ENCODE measurements around the gene ZBTB5. TPM values are rescaled to one million over a fixed set of nuclear protein-coding genes. Genes with fewer than 3 reads are reported as not detected.
"Not testable (repeated sequence)": the region's sequence is repeated elsewhere in the genome, so short reads cannot be mapped to it uniquely, and the experiment has no call there.

The ZBTB5 gene
- total and polyA plus RNA-seq, 2 experiments from 2014 or later, result 1.8 to 8.3 TPM

DNA sequence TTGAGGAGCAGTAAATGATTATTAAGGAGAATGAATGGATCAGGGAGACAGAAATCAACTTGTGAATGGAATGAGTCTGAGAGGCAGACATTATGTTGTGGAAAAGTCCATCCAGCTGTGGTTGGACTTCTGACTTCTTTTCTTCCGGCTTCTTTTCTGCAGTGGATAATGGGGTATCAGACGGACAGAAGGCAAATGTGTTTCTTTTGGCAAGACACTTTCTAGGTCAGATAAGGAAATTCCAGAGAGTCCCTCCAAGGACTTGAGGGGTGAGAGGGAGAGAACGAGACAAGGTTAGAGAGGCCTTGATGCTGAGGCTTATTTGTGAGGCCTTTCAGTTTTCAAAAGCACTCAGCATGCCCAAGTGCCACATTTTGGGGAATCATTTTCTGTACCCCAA is 59.9 kb downstream of the ZBTB5 start:
- H3K9me2 ChIP-seq (ENCODE audit: insufficient read depth), result no peaks in the 10 kb centered on the region
- no peak overlapping the region for H3K4me2 ChIP-seq (ENCODE audit: unreplicated experiment)
- 68 to 72% methylated on average over 3 of the region's 3 CpGs for WGBS, 2 experiments (ENCODE audit: low coverage in 1 of 2, low lambda C conversion rate in 2 of 2, missing lambda C conversion rate in 2 of 2)
- no peaks in the 10 kb centered on the region; the same call in 1 of the 2 replicates for H3K27me3 ChIP-seq (replicated peaks; ENCODE audit: insufficient read depth)
- in situ Hi-C loops (cut with MboI), result no loop called here
- no peak overlapping the region for H2AFZ ChIP-seq
- H3K4me3 ChIP-seq, result no peak overlapping the region
- H3K9ac ChIP-seq, result no peak overlapping the region
- TF ChIP-seq EZH2phosphoT487 (IDR thresholded peaks at IDR 0.05; ENCODE audit: insufficient read depth, low read depth), result no peak
- DNase-seq, result no peak
- H3K27ac ChIP-seq, result no peak overlapping the region
- H3K4me1 ChIP-seq (ENCODE audit: insufficient read depth), result no peaks in the 10 kb centered on the region
- no peaks in the 10 kb centered on the region for H3K36me3 ChIP-seq (ENCODE audit: low read depth)
- no peaks in the 10 kb centered on the region for H3F3A ChIP-seq (ENCODE audit: insufficient read depth)
- no peaks in the 10 kb centered on the region for H4K20me1 ChIP-seq (ENCODE audit: insufficient read depth)
- H3K79me2 ChIP-seq (ENCODE audit: insufficient read depth), result no peaks in the 10 kb centered on the region
- no peaks in the 10 kb centered on the region for H3K9me3 ChIP-seq (ENCODE audit: low read depth)

DNA sequence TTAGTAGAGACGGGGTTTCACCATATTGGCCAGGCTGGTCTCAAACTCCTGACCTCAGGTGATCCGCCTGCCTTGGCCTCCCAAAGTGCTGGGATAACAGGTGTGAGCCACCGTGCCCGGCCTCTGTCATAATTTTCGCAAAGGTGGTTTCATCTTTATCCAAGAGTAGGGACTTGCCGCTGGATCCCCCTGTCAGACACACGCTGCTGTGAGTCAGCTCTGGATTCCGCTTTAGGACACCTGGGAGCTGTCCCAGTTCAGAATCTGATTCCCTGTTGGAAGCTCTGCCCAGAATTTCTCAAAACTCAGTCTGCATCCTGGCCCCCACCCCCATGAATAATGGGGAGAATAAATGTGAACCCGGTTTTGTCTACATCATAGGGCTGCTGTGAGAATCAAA is 60.7 kb downstream of the ZBTB5 start:
- DNase-seq, result no peak

DNA sequence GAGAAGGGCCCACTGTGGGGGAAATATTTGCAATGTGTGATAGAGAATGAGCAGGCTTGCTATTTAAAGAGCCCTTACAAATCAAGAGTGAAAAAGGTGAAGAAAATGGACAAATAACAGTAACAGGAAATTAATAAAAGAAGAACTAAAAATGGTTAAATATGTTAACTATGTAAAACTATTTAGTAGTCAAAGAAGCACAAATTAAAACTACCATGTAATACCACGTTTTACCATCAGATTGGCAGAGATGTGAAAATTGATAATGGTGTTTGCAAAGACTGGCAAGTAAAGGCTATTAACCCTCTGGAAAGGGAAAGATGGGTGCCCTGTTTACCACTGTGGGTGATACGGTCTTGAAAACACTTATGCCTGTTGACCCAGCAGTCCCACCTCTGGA is 65.9 kb downstream of the ZBTB5 start:
- Histone ChIP-seq H4K20me1 (ENCODE audit: insufficient read depth) (no peaks in the 10 kb centered on the region), H3K27ac (no peak overlapping the region), H3K4me1 (ENCODE audit: insufficient read depth) (no peaks in the 10 kb centered on the region), H3K9me2 (ENCODE audit: insufficient read depth) (no peaks in the 10 kb centered on the region), H2AFZ (no peak overlapping the region), H3F3A (ENCODE audit: insufficient read depth) (no peaks in the 10 kb centered on the region), H3K4me2 (ENCODE audit: unreplicated experiment) (no peak overlapping the region), H3K36me3 (ENCODE audit: low read depth) (no peaks in the 10 kb centered on the region), H3K79me2 (ENCODE audit: insufficient read depth) (no peaks in the 10 kb centered on the region), H3K9me3 (ENCODE audit: low read depth) (no peaks in the 10 kb centered on the region), H3K9ac (no peak overlapping the region), H3K4me3 (no peak overlapping the region), H3K27me3 (replicated peaks; ENCODE audit: insufficient read depth) (no peaks in the 10 kb centered on the region)
- in situ Hi-C loops (cut with MboI), result no loop called here
- WGBS, 2 experiments (ENCODE audit: low coverage in 1 of 2, low lambda C conversion rate in 2 of 2, missing lambda C conversion rate in 2 of 2), result 38 to 44% methylated on average over 2 of the region's 2 CpGs
- no peak for TF ChIP-seq EZH2 (IDR thresholded peaks at IDR 0.05; ENCODE audit: insufficient read depth, poor library complexity, severe bottlenecking)
- no peak for TF ChIP-seq EZH2phosphoT487 (IDR thresholded peaks at IDR 0.05; ENCODE audit: insufficient read depth, low read depth)
- DNase-seq, result no peak

More for the DNA sequence above, 60.7 kb downstream of the ZBTB5 start:
- no peaks in the 10 kb centered on the region; the same call in 1 of the 2 replicates for H3K27me3 ChIP-seq (replicated peaks; ENCODE audit: insufficient read depth)
- H2AFZ ChIP-seq, result no peak overlapping the region
- in situ Hi-C loops (cut with MboI), result no loop called here
- H3K4me3 ChIP-seq, result no peak overlapping the region
- no peaks in the 10 kb centered on the region for H3K9me3 ChIP-seq (ENCODE audit: low read depth)
- no peaks in the 10 kb centered on the region for H3K9me2 ChIP-seq (ENCODE audit: insufficient read depth)
- no peak overlapping the region for H3K4me2 ChIP-seq (ENCODE audit: unreplicated experiment)
- no peaks in the 10 kb centered on the region for H3K79me2 ChIP-seq (ENCODE audit: insufficient read depth)
- TF ChIP-seq EZH2phosphoT487 (IDR thresholded peaks at IDR 0.05; ENCODE audit: insufficient read depth, low read depth), result no peak
- no peak for TF ChIP-seq EZH2 (IDR thresholded peaks at IDR 0.05; ENCODE audit: insufficient read depth, poor library complexity, severe bottlenecking)
- H3F3A ChIP-seq (ENCODE audit: insufficient read depth), result no peaks in the 10 kb centered on the region
- no peaks in the 10 kb centered on the region for H3K36me3 ChIP-seq (ENCODE audit: low read depth)
- no peaks in the 10 kb centered on the region for H4K20me1 ChIP-seq (ENCODE audit: insufficient read depth)
- 71 to 73% methylated on average over 9 of the region's 9 CpGs for WGBS, 2 experiments (ENCODE audit: low coverage in 1 of 2, low lambda C conversion rate in 2 of 2, missing lambda C conversion rate in 2 of 2)
- H3K9ac ChIP-seq, result no peak overlapping the region
- no peaks in the 10 kb centered on the region for H3K4me1 ChIP-seq (ENCODE audit: insufficient read depth)
- no peak overlapping the region for H3K27ac ChIP-seq

DNA sequence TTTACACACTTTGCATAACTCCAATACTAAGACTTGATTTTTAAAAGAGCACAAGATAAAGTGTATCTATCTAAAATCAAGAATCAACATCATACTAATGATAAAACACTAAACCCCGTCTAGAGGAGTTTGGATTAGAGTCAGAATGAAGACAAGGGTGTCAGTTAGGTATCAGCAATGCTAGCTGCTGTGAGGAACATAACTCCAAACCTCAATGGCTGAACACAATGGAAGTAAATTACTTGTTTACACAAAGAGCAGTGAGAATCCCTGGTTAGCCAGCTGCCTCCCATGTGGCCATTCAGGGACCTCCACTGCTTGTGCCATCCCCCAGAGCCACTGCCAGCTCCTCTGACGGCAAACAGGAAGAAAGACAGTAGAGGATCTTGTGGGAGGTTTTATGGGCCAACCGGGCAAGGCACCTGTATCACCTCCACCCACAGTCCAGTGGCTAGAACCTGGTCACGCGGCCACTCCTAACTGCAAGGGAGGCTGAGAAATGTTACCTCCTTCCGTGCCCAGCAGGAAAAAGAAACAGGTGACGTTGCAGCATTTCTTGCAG is 66.7 kb downstream of the ZBTB5 start:
- H3K9ac ChIP-seq, result no peak overlapping the region
- no peaks in the 10 kb centered on the region for H4K20me1 ChIP-seq (ENCODE audit: insufficient read depth)
- no peaks in the 10 kb centered on the region for H3K36me3 ChIP-seq (ENCODE audit: low read depth)
- no peak overlapping the region for H3K27ac ChIP-seq
- no peaks in the 10 kb centered on the region for H3K9me3 ChIP-seq (ENCODE audit: low read depth)
- in situ Hi-C loops (cut with MboI), result no loop called here
- no peaks in the 10 kb centered on the region for H3K9me2 ChIP-seq (ENCODE audit: insufficient read depth)
- no peaks in the 10 kb centered on the region for H3K4me1 ChIP-seq (ENCODE audit: insufficient read depth)
- no peak overlapping the region for H2AFZ ChIP-seq
- no peaks in the 10 kb centered on the region for H3K27me3 ChIP-seq (replicated peaks; ENCODE audit: insufficient read depth)
- H3K4me3 ChIP-seq, result no peak overlapping the region
- H3K4me2 ChIP-seq (ENCODE audit: unreplicated experiment), result no peak overlapping the region
- DNase-seq, result no peak
- H3F3A ChIP-seq (ENCODE audit: insufficient read depth), result no peaks in the 10 kb centered on the region
- WGBS, 2 experiments (ENCODE audit: low coverage in 1 of 2, low lambda C conversion rate in 2 of 2, missing lambda C conversion rate in 2 of 2), result 60 to 65% methylated on average over 7 of the region's 7 CpGs
- H3K79me2 ChIP-seq (ENCODE audit: insufficient read depth), result no peaks in the 10 kb centered on the region
- TF ChIP-seq EZH2 (IDR thresholded peaks at IDR 0.05; ENCODE audit: insufficient read depth, poor library complexity, severe bottlenecking) (no peak), EZH2phosphoT487 (IDR thresholded peaks at IDR 0.05; ENCODE audit: insufficient read depth, low read depth) (no peak)

DNA sequence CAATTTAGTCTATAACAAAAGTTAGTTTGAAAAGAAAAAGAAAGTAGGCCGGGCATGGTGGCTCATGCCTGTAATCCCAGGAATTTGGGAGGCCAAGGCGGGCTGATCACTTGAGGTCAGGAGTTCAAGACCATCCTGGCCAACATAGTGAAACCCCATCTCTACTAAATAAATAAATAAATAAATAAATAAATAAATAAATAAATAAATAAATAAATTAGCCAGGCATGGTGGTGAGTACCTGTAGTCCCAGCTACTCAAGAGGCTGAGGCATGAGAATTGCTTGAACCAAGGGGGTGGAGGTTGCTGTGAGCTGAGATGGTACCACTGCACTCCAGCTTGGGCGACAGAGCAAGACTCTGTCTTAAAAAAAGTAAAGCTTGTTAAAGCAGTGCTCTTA is 67.3 kb downstream of the ZBTB5 start:
- H3K9ac ChIP-seq; H3K4me3 ChIP-seq; H3F3A ChIP-seq (ENCODE audit: insufficient read depth); H3K9me3 ChIP-seq (ENCODE audit: low read depth); H3K27ac ChIP-seq; H3K4me2 ChIP-seq (ENCODE audit: unreplicated experiment); H3K27me3 ChIP-seq (replicated peaks; ENCODE audit: insufficient read depth); DNase-seq; H4K20me1 ChIP-seq (ENCODE audit: insufficient read depth); H3K4me1 ChIP-seq (ENCODE audit: insufficient read depth); H2AFZ ChIP-seq; H3K36me3 ChIP-seq (ENCODE audit: low read depth); H3K79me2 ChIP-seq (ENCODE audit: insufficient read depth); H3K9me2 ChIP-seq (ENCODE audit: insufficient read depth); in situ Hi-C loops (cut with MboI): not testable (repeated sequence)
- WGBS, 2 experiments (ENCODE audit: low coverage in 1 of 2, low lambda C conversion rate in 2 of 2, missing lambda C conversion rate in 2 of 2), result 64 to 70% methylated on average over 3 of the region's 3 CpGs

Measured in GM23248 (cell line).